HepG2 (cell line): Measurements from ENCODE around the gene MAP3K2. TPM values are rescaled to one million over a fixed set of nuclear protein-coding genes. Genes with fewer than 3 reads are reported as not detected.

Experiments
- ATAC-seq: fragments of 200-7000 bp; cut with Tn5 transposase; 3 replicates; pipeline ENCODE4 v1.9.1; 2020; ENCODE audit warnings: mild to moderate bottlenecking, moderate library complexity
- BruUV-seq: library from RNA; stranded (reverse); fragments of 400-500 nt; replicated peaks from 2 replicates; lab custom pipeline; 2021; lab: Mats Ljungman, UMichigan
- CTCF ChIA-PET: fragments of 300-600 bp; formaldehyde crosslinking; extraction: SDS; loops from one replicate; lab custom pipeline; 2021; ENCODE audit warnings: low total read pairs, inconsistent platforms, low intra/inter-chr PET ratio; lab: Yijun Ruan, JAX
- POLR2A ChIA-PET: fragments of 350-600 bp; sonication (Branson Sonifier 250); formaldehyde crosslinking; loops from one replicate; lab custom pipeline; 2020; ENCODE audit warnings: antibody characterized with exemption, inconsistent platforms; lab: Yijun Ruan, JAX
- DNase-seq: peaks from one replicate; pipeline ENCODE4 v3.0.0-alpha.2; 2015; ENCODE audit warnings: low spot score
- FAIRE-seq: peaks from 3 replicates; lab custom pipeline; 2011; peaks lifted over from hg19 to GRCh38; lab: Jason Lieb, UNC
- H2AFZ ChIP-seq: one replicate; pipeline ENCODE4 v1.6.1; 2011; ENCODE audit warnings: low read length, inconsistent platforms
- H3K27ac ChIP-seq: fragments of 300-600 bp; 3 replicates; pipeline ENCODE4 v1.8.0; 2011; ENCODE audit warnings: mixed run types, mild to moderate bottlenecking, mixed read lengths, low read length, inconsistent platforms; ENCODE audit not compliant: insufficient read depth; ENCODE audit errors: extremely low read length
- H3K27me3 ChIP-seq, 2 experiments: fragments of 200-600 bp in 1 of 2; 2 replicates in 1 of 2; 3 replicates in 1 of 2; pipeline versions ENCODE4 v1.6.0 to v1.8.0; 2011; ENCODE audit warnings: low read length in 2 of 2, mild to moderate bottlenecking in 2 of 2, moderate library complexity in 2 of 2, inconsistent platforms in 1 of 2; ENCODE audit not compliant: insufficient read depth in 2 of 2, control insufficient read depth in 1 of 2
- H3K36me3 ChIP-seq, 2 experiments: fragments of 200-600 bp in 1 of 2; replicated peaks in 1 of 2; 2 replicates in 1 of 2; 3 replicates in 1 of 2; pipeline versions ENCODE4 v1.5.1 to v1.8.0; 2011; ENCODE audit warnings: low read length in 2 of 2, inconsistent platforms in 1 of 2; ENCODE audit not compliant: insufficient read depth in 2 of 2, control insufficient read depth in 1 of 2
- H3K4me1 ChIP-seq: 2 replicates; pipeline ENCODE4 v1.5.1; 2012; ENCODE audit warnings: low read length, inconsistent platforms; ENCODE audit not compliant: insufficient read depth
- H3K4me2 ChIP-seq: 2 replicates; pipeline ENCODE4 v1.6.0; 2011; ENCODE audit warnings: low read depth, low read length, inconsistent platforms
- H3K4me3 ChIP-seq, 3 experiments: fragments of 200-600 bp in 1 of 3; sonication (generic), shearing (Covaris generic) in 1 of 3; replicated peaks in 1 of 3; 2 replicates each; pipeline ENCODE4 v1.5.1; 2011 to 2016; ENCODE audit warnings: low read length in 3 of 3, inconsistent platforms in 2 of 3, low read depth in 2 of 3, mild to moderate bottlenecking in 2 of 3, control low read depth in 1 of 3, mixed read lengths in 1 of 3; ENCODE audit not compliant: insufficient read depth in 1 of 3
- H3K79me2 ChIP-seq: one replicate; pipeline ENCODE4 v1.6.1; 2011; ENCODE audit warnings: low read length, inconsistent platforms; ENCODE audit not compliant: insufficient read depth
- H3K9ac ChIP-seq: 2 replicates; pipeline ENCODE4 v1.6.0; 2011; ENCODE audit warnings: mild to moderate bottlenecking, low read depth, low read length, inconsistent platforms; ENCODE audit not compliant: insufficient read depth
- H3K9me3 ChIP-seq: 2 replicates; pipeline ENCODE4 v1.5.1; 2012; ENCODE audit warnings: mild to moderate bottlenecking, low read length
- H4K20me1 ChIP-seq: 2 replicates; pipeline ENCODE4 v1.6.0; 2011; ENCODE audit warnings: inconsistent platforms, mild to moderate bottlenecking, low read length, moderate library complexity; ENCODE audit not compliant: insufficient read depth
- CEBPB ChIP-seq: IDR thresholded peaks from 2 replicates; pipeline ENCODE4 v1.6.1; 2011; ENCODE audit warnings: low read depth, low read length, improper control_type of control experiment, borderline replicate concordance
- CEBPG ChIP-seq: IDR thresholded peaks from 2 replicates; pipeline ENCODE4 v1.6.1; 2016
- SAP130 ChIP-seq: IDR thresholded peaks from 2 replicates; pipeline ENCODE4 v1.6.1; 2016; ENCODE audit warnings: low read depth
- THAP11 ChIP-seq: IDR thresholded peaks from 2 replicates; pipeline ENCODE4 v1.6.1; 2016; ENCODE audit warnings: missing biosample characterization, missing genetic modification reagents
- ZNF121 ChIP-seq: sonication (generic); formaldehyde crosslinking; IDR thresholded peaks from 2 replicates; pipeline ENCODE4 v1.5.0; 2020; ENCODE audit warnings: mild to moderate bottlenecking, missing genetic modification reagents
- ZNF432 ChIP-seq: sonication (generic); formaldehyde crosslinking; IDR thresholded peaks from 2 replicates; pipeline ENCODE4 v1.5.0; 2020; ENCODE audit warnings: missing genetic modification reagents, mild to moderate bottlenecking, borderline replicate concordance
- ZNF572 ChIP-seq: sonication (generic); formaldehyde crosslinking; IDR thresholded peaks from 2 replicates; pipeline ENCODE4 v1.5.1; 2020; ENCODE audit warnings: mild to moderate bottlenecking, missing genetic modification reagents
- WGBS: methylation state at CpG from one replicate; pipeline ENCODE4 v1.1.6; 2017; ENCODE audit warnings: low lambda C conversion rate; 5-methylcytosine and 5-hydroxymethylcytosine counted together
- in situ Hi-C: cut with HindIII; loops from 2 replicates; pipeline ENCODE4 v1.10.0; 2017; ENCODE audit warnings: low pct_unique_long_range_greater_than_20kb; ENCODE audit not compliant: extremely low pct_ligation_motif_present
- intact Hi-C: fragments of 100-400 bp; cut with micrococcal nuclease; formaldehyde crosslinking; loops from one replicate; pipeline ENCODE4 v1.10.0; 2022; ENCODE audit not compliant: unreplicated experiment
- polyA plus RNA-seq, 8 experiments: library from polyadenylated mRNA; depleted of rRNA in 3 of 8; stranded (reverse) in 7 of 8; unstranded in 1 of 8; fragments of >200 nt; fragmentation: Illumina TruSeq in 4 of 8; extraction: Trizol in 4 of 8; gene quantifications; 2 replicates each; pipeline versions ENCODE4 v1.2.1 to v1.2.3, GENCODE V29; 2011 to 2016; ENCODE audit warnings: low read depth in 4 of 8, missing spikeins in 1 of 8, mixed read lengths in 1 of 8; ENCODE audit not compliant: insufficient read depth in 1 of 8
- total RNA-seq, 5 experiments: library from RNA; depleted of rRNA; stranded (reverse); fragments of >200 nt; fragmentation: Illumina TruSeq; extraction: Trizol; gene quantifications; 2 replicates each; pipeline ENCODE4 v1.2.3, GENCODE V29; 2016; ENCODE audit warnings: low read depth in 1 of 5
- TF ChIP-seq, protein P1 (sequence below): fragments of 450-650 bp; IDR thresholded peaks from 2 replicates; pipeline ENCODE4 v1.6.1; 2017; ENCODE audit warnings: mild to moderate bottlenecking
- TF ChIP-seq, protein P2 (sequence below): sonication (generic); formaldehyde crosslinking; IDR thresholded peaks from 2 replicates; pipeline ENCODE4 v1.8.0; 2022; ENCODE audit warnings: mild to moderate bottlenecking, missing genetic modification reagents, borderline replicate concordance

The MAP3K2 gene
- total and polyA plus RNA-seq, 2 of the 13 experiments (the other 11 are each of a cell fraction or from before 2014, with no cell fraction given): 12.2 to 37.2 TPM

DNA sequence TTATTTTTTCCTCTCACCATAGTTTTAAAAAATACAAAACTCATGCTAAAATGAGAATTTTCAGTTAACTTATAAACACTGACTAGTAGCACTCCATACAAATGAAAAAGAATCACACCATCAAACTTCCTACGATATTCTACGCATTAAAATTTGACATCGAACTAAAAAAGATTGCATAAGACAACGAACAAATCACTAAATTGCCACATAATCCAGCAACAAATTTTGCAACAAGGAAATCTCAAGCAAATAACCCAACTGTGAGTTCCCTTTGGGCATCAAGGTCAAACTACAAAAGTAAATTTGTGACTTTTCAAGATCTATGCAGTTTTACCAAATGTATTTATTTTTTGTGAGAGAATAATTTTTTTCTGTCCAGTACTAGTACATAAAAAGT lies 1.5 kb downstream of the MAP3K2 start (continued):
- TF ChIP-seq, protein P1, sequence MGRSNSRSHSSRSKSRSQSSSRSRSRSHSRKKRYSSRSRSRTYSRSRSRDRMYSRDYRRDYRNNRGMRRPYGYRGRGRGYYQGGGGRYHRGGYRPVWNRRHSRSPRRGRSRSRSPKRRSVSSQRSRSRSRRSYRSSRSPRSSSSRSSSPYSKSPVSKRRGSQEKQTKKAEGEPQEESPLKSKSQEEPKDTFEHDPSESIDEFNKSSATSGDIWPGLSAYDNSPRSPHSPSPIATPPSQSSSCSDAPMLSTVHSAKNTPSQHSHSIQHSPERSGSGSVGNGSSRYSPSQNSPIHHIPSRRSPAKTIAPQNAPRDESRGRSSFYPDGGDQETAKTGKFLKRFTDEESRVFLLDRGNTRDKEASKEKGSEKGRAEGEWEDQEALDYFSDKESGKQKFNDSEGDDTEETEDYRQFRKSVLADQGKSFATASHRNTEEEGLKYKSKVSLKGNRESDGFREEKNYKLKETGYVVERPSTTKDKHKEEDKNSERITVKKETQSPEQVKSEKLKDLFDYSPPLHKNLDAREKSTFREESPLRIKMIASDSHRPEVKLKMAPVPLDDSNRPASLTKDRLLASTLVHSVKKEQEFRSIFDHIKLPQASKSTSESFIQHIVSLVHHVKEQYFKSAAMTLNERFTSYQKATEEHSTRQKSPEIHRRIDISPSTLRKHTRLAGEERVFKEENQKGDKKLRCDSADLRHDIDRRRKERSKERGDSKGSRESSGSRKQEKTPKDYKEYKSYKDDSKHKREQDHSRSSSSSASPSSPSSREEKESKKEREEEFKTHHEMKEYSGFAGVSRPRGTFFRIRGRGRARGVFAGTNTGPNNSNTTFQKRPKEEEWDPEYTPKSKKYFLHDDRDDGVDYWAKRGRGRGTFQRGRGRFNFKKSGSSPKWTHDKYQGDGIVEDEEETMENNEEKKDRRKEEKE: no peak
- TF ChIP-seq SAP130 (CRISPR knock-in tag): 0 out of 2 replicates have a peak, but pooled peaks have one; percentile 1
- peak; percentile 81 for TF ChIP-seq CEBPG (CRISPR knock-in tag)
- TF ChIP-seq, protein P2, sequence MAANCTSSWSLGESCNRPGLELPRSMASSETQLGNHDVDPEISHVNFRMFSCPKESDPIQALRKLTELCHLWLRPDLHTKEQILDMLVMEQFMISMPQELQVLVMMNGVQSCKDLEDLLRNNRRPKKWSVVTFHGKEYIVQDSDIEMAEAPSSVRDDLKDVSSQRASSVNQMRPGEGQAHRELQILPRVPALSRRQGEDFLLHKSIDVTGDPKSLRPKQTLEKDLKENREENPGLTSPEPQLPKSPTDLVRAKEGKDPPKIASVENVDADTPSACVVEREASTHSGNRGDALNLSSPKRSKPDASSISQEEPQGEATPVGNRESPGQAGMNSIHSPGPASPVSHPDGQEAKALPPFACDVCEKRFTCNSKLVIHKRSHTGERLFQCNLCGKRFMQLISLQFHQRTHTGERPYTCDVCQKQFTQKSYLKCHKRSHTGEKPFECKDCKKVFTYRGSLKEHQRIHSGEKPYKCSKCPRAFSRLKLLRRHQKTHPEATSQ (CRISPR knock-in tag): no peak
- TF ChIP-seq THAP11 (CRISPR knock-in tag): 0 out of 2 replicates have a peak, but pooled peaks have one; percentile 31
- TF ChIP-seq ZNF432 (CRISPR knock-in tag): no peak
- peak; percentile 94 for TF ChIP-seq CEBPB

DNA sequence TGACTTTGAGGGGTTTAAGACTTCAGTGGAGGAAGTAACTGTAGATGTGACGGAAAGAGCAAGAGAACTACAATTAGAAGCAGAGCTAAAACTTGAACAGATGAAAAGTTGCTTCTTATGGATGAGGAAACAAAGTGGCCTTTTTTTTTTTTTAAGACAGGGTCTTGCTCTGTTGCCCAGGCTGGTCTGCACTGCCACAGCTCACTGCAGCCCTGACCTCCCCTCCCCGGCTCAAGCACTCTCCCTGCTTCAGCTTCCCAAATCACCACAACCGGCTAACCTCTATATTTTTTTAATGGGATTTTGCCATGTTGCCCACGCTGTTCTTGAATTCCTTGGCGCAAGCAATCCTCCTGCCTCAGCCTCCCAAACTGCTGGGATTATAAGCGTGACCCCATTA lies 3.2 kb downstream of the MAP3K2 start:
- H3K9me3 ChIP-seq: no peaks in the 10 kb centered on the region
- peaks cover 80% of the 10 kb centered on the region for H3K79me2 ChIP-seq
- intact Hi-C loops: no loop called here
- no peak overlapping the region for H3K4me3 ChIP-seq
- ChIA-PET CTCF (no interaction called here), POLR2A (interaction anchor here (3.7 kb wide), 1 partner anchor 69 kb away, joined by 33 read pairs; no protein-coding TSS in a partner anchor)
- H3K4me2 ChIP-seq: peak overlapping the region; percentile 84; the same call in 1 of the 2 replicates
- no peak overlapping the region for H2AFZ ChIP-seq
- peaks cover 56% of the 10 kb centered on the region for H3K4me1 ChIP-seq
- in situ Hi-C loops: no loop called here
- TF ChIP-seq ZNF121 (CRISPR knock-in tag): peak; percentile 89
- no peak for TF ChIP-seq ZNF572 (CRISPR knock-in tag)
- H3K9ac ChIP-seq: no peak overlapping the region
- no peak for DNase-seq
- no peak for ATAC-seq
- FAIRE-seq: no peak
- H3K27ac ChIP-seq: no peak overlapping the region
- H3K36me3 ChIP-seq: peaks cover 2 to 7% of the 10 kb centered on the region in 2 experiments; a peak in 2 of 5 replicates
- H4K20me1 ChIP-seq: peaks cover 28% of the 10 kb centered on the region
- BruUV-seq: no TSS peak
- no peaks in the 10 kb centered on the region; a peak in 1 of 5 replicates for H3K27me3 ChIP-seq
- 98% methylated on average over 6 of the region's 6 CpGs for WGBS
